ENCODE measurements around the gene AMMECR1. TPM values are rescaled to one million over a fixed set of nuclear protein-coding genes. Genes with fewer than 3 reads are reported as not detected.

AMMECR1 gene
- total RNA-seq, 1 experiment from 2014 or later: 15.0 TPM

- POLR2A ChIA-PET: interaction anchor here (0.7 kb wide), 1 partner anchor 102 kb away, joined by 3 read pairs; no protein-coding TSS in a partner anchor
- Histone ChIP-seq H3K36me3 (ENCODE audit: control insufficient read depth, insufficient read depth, low read length) (no peaks in the 10 kb centered on the region), H3K4me3 (ENCODE audit: low read depth in 2 of 2, low read length in 2 of 2) (no peak overlapping the region), H3K27ac (ENCODE audit: low read length) (no peak overlapping the region), H3K4me1 (ENCODE audit: control insufficient read depth, insufficient read depth, low read length) (peaks cover 12% of the 10 kb centered on the region), H3K9me3 (ENCODE audit: control insufficient read depth, insufficient read depth, low read depth, low read length) (no peaks in the 10 kb centered on the region), H3K27me3 (ENCODE audit: control insufficient read depth, insufficient read depth, low read length) (no peaks in the 10 kb centered on the region)
- intact Hi-C loops (cut with micrococcal nuclease; ENCODE audit: unreplicated experiment): no loop called here
- DNase-seq (ENCODE audit: low read depth, low spot score) (no peak), ATAC-seq (no peak)
- no TSS peak for BruUV-seq (replicated peaks)
- in situ Hi-C loops (cut with HindIII; ENCODE audit: low pct_unique_long_range_greater_than_20kb, low sequenced_read_pairs): no loop called here
- TF ChIP-seq SIN3A (IDR thresholded peaks at IDR 0.05; ENCODE audit: borderline replicate concordance, insufficient read depth, low read depth, low read length) (no peak), TCF7L2 (IDR thresholded peaks at IDR 0.05; ENCODE audit: low read depth, low read length) (no peak), CTCF (IDR thresholded peaks at IDR 0.05) (no peak), POLR2AphosphoS5 (IDR thresholded peaks at IDR 0.05; ENCODE audit: low read depth, low read length) (no peak), REST (IDR thresholded peaks at IDR 0.05; ENCODE audit: insufficient read depth in 1 of 2, low read depth in 2 of 2, low read length in 1 of 2) (no peak)
- CTCF ChIA-PET: no interaction called here
Observed at GRCh38 chrX:110311437-110312230, 6.3 kb downstream of the AMMECR1 start.

GRCh38 chrX:110310896-110311295, 7.0 kb downstream of the AMMECR1 start:
- no peak overlapping the region for H3K27ac ChIP-seq (ENCODE audit: low read length)
- in situ Hi-C loops (cut with HindIII; ENCODE audit: low pct_unique_long_range_greater_than_20kb, low sequenced_read_pairs): no loop called here
- no peaks in the 10 kb centered on the region for H3K9me3 ChIP-seq (ENCODE audit: control insufficient read depth, insufficient read depth, low read depth, low read length)
- H3K4me3 ChIP-seq (ENCODE audit: low read depth in 2 of 2, low read length in 2 of 2): no peak overlapping the region
- intact Hi-C loops (cut with micrococcal nuclease; ENCODE audit: unreplicated experiment): no loop called here
- POLR2A ChIA-PET: no interaction called here
- TF ChIP-seq POLR2AphosphoS5 (IDR thresholded peaks at IDR 0.05; ENCODE audit: low read depth, low read length) (no peak), REST (IDR thresholded peaks at IDR 0.05; ENCODE audit: insufficient read depth in 1 of 2, low read depth in 2 of 2, low read length in 1 of 2) (no peak), CTCF (IDR thresholded peaks at IDR 0.05) (no peak), TCF7L2 (IDR thresholded peaks at IDR 0.05; ENCODE audit: low read depth, low read length) (no peak), SIN3A (IDR thresholded peaks at IDR 0.05; ENCODE audit: borderline replicate concordance, insufficient read depth, low read depth, low read length) (no peak)
- DNase-seq (ENCODE audit: low read depth, low spot score) (no peak), ATAC-seq (no peak)
- H3K4me1 ChIP-seq (ENCODE audit: control insufficient read depth, insufficient read depth, low read length): peaks cover 8% of the 10 kb centered on the region
- no TSS peak for BruUV-seq (replicated peaks)
- CTCF ChIA-PET: no interaction called here
- H3K27me3 ChIP-seq (ENCODE audit: control insufficient read depth, insufficient read depth, low read length): no peaks in the 10 kb centered on the region
- no peaks in the 10 kb centered on the region for H3K36me3 ChIP-seq (ENCODE audit: control insufficient read depth, insufficient read depth, low read length)

Data from Panc1 (cell line).